CD8-positive, alpha-beta memory T cell (primary cell): ENCODE measurements around the gene MYO1D. TPM values are rescaled to one million over a fixed set of nuclear protein-coding genes. Genes with fewer than 3 reads are reported as not detected.

Source experiments
- CTCF ChIA-PET: fragments of 350-600 bp; sonication (Branson Sonifier 250); formaldehyde crosslinking; loops from one replicate; lab custom pipeline; 2021; ENCODE audit warnings: antibody characterized with exemption; lab: Charles Lee
- POLR2A ChIA-PET: fragments of 350-600 bp; sonication (Branson Sonifier 250); formaldehyde crosslinking; loops from one replicate; lab custom pipeline; 2021; ENCODE audit warnings: antibody characterized with exemption; lab: Charles Lee
- DNase-seq, 5 donors: peaks; one replicate each; pipeline versions ENCODE4 v3.0.0 to v3.0.0-alpha.2; 2020 to 2022; ENCODE audit warnings: mixed read lengths in 1 of 5
- H3K27ac ChIP-seq: one replicate; pipeline ENCODE4 v1.7.0; 2013; ENCODE audit warnings: low read depth, mild to moderate bottlenecking, low read length, moderate library complexity
- H3K27me3 ChIP-seq: 2 replicates; pipeline ENCODE4 v1.7.0; 2013; ENCODE audit warnings: low read length, mild to moderate bottlenecking; ENCODE audit not compliant: insufficient read depth, poor library complexity, severe bottlenecking
- H3K36me3 ChIP-seq: 2 replicates; pipeline ENCODE4 v1.7.0; 2013; ENCODE audit warnings: mild to moderate bottlenecking, low read length, moderate library complexity; ENCODE audit not compliant: insufficient read depth
- H3K4me1 ChIP-seq: 2 replicates; pipeline ENCODE4 v1.7.0; 2013; ENCODE audit warnings: mild to moderate bottlenecking, low read length, moderate library complexity; ENCODE audit not compliant: insufficient read depth
- H3K4me3 ChIP-seq: 2 replicates; pipeline ENCODE4 v1.7.0; 2013; ENCODE audit warnings: mild to moderate bottlenecking, low read length
- H3K9me3 ChIP-seq: 2 replicates; pipeline ENCODE4 v1.7.0; 2013; ENCODE audit warnings: mild to moderate bottlenecking, low read length
- H3K27ac Mint-ChIP-seq, 8 donors: one replicate each; pipeline ENCODE4 v1.8.0; 2020 to 2021; ENCODE audit warnings: mixed read lengths in 8 of 8, mild to moderate bottlenecking in 6 of 8, inconsistent platforms in 3 of 8, moderate library complexity in 3 of 8
- H3K27me3 Mint-ChIP-seq, 2 donors: one replicate each; pipeline ENCODE4 v1.8.0; 2020 to 2021; ENCODE audit warnings: mixed read lengths in 2 of 2, mild to moderate bottlenecking in 1 of 2, moderate library complexity in 1 of 2
- H3K36me3 Mint-ChIP-seq, 3 donors: one replicate each; pipeline ENCODE4 v1.8.0; 2020 to 2021; ENCODE audit warnings: mixed read lengths in 3 of 3, inconsistent platforms in 1 of 3, mild to moderate bottlenecking in 1 of 3
- H3K4me1 Mint-ChIP-seq, 3 donors: one replicate each; pipeline ENCODE4 v1.8.0; 2020 to 2021; ENCODE audit warnings: mixed read lengths in 3 of 3, inconsistent platforms in 1 of 3, mild to moderate bottlenecking in 1 of 3
- H3K4me3 Mint-ChIP-seq, 7 donors: one replicate each; pipeline ENCODE4 v1.8.0; 2020 to 2021; ENCODE audit warnings: mixed read lengths in 7 of 7, mild to moderate bottlenecking in 6 of 7, moderate library complexity in 4 of 7, inconsistent platforms in 2 of 7
- H3K9me3 Mint-ChIP-seq, 5 donors: one replicate each; pipeline ENCODE4 v1.8.0; 2020 to 2022; ENCODE audit warnings: mixed read lengths in 5 of 5, mild to moderate bottlenecking in 3 of 5, moderate library complexity in 2 of 5, inconsistent platforms in 1 of 5
- polyA plus RNA-seq: library from polyadenylated mRNA; unstranded; fragments of 300-500 nt; fragmentation: Illumina TruSeq; gene quantifications from one replicate; pipeline ENCODE4 v1.2.3, GENCODE V29; 2021
- total RNA-seq, 2 experiments: library from RNA; stranded (reverse); gene quantifications; one replicate each; pipeline ENCODE4 v1.2.3, GENCODE V29; 2021

Gene MYO1D
- total and polyA plus RNA-seq, 3 experiments from 2014 or later = 9.0 to 15.8 (median 11.5) TPM

DNA sequence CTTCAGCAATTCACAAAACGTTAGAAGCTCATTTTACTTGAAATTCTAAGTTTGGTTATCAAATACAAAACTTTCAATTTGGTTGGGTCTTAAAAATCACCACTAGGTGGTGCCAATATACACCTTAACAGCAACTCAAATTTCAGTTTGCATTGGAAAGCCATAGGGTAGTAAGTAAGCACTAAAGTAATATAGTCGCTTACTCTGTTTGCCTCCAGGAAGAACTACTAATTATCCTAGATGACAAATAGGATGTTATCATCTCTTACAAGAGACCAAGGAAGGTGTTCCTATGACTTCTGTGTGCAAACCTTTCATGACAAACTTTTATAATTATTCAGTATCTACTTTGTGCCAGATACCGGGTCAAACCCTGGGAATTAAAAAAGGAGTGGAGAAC, 93.3 kb downstream of the MYO1D start:
- ChIA-PET POLR2A (no interaction called here), CTCF (interaction anchor here (0.5 to 7.7 kb wide), 12 partner anchors 8 to 300 kb away, joined by 3 to 74 read pairs (median 4); partner anchors contain the start of gene MYO1D)
- no peak overlapping the region for H3K27ac Mint-ChIP-seq
- H3K27me3 Mint-ChIP-seq = no peaks in the 10 kb centered on the region
- Histone ChIP-seq H3K4me1 (no peaks in the 10 kb centered on the region), H3K36me3 (no peaks in the 10 kb centered on the region), H3K27ac (no peak overlapping the region), H3K4me3 (no peak overlapping the region), H3K27me3 (no peaks in the 10 kb centered on the region), H3K9me3 (no peaks in the 10 kb centered on the region)
- H3K36me3 Mint-ChIP-seq = peaks cover 0 to 3% (median 0%) of the 10 kb centered on the region in 3 donors
- no peak overlapping the region for H3K4me3 Mint-ChIP-seq
- H3K9me3 Mint-ChIP-seq = no peaks in the 10 kb centered on the region
- DNase-seq = peak in 2 of 5 donors; percentile 40 to 45
- H3K4me1 Mint-ChIP-seq = no peaks in the 10 kb centered on the region

DNA sequence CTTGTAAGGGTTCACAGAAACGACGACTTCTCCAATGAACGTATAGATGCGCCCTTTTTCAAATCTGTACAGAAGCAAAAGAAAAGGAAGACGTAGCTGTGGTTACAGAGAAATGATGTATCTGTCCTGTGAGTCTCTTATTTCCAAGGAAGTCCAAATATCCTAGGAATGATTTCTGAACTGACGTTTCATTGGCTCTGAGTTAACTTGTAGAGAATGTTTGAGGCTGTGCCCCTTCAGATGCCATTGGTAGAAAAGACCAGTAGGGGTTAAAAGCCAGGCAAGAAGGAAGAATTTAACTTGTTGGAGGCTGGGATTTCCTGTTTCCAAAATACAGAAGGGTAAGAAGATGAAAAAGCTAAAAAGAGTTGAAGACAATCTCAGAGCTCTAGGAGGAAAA, 96.2 kb downstream of the MYO1D start:
- Mint-ChIP-seq H3K27me3 (no peaks in the 10 kb centered on the region), H3K4me1 (no peaks in the 10 kb centered on the region), H3K4me3 (no peak overlapping the region), H3K27ac (no peak overlapping the region), H3K36me3 (peaks cover 0 to 10% (median 2%) of the 10 kb centered on the region in 3 donors), H3K9me3 (no peaks in the 10 kb centered on the region)
- H3K9me3 ChIP-seq = no peaks in the 10 kb centered on the region
- ChIA-PET POLR2A (no interaction called here), CTCF (interaction anchor here (5.1 to 7.7 kb wide), 2 partner anchors 96 to 156 kb away, joined by 56 to 74 read pairs; partner anchors contain the start of gene MYO1D)
- H3K36me3 ChIP-seq = no peaks in the 10 kb centered on the region
- H3K4me3 ChIP-seq = no peak overlapping the region
- no peak for DNase-seq
- no peak overlapping the region for H3K27ac ChIP-seq
- no peaks in the 10 kb centered on the region for H3K27me3 ChIP-seq
- H3K4me1 ChIP-seq = no peaks in the 10 kb centered on the region

DNA sequence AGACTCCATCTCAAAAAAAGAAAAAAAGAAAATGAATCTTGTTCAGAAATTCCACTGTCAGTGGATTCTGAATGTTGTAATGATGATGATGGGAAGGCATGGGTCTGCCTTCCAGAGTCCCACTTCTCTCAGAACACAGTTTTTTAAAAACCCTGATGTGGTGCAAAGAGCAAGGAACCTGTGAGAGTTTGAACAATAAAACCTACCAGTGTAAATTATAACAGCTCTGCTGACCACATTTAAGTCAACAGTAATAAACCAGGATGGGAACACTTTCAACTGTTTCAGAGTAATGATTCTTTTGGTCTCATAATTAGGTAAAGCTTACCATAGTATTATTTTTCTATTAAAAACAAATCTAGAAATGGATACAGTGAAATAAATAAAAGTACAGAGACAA, 99.0 kb downstream of the MYO1D start:
- no peak overlapping the region for H3K4me3 ChIP-seq
- Mint-ChIP-seq H3K4me1 (no peaks in the 10 kb centered on the region), H3K9me3 (no peaks in the 10 kb centered on the region), H3K36me3 (peaks cover 0 to 10% (median 2%) of the 10 kb centered on the region in 3 donors), H3K4me3 (no peak overlapping the region), H3K27me3 (no peaks in the 10 kb centered on the region), H3K27ac (no peak overlapping the region)
- ChIA-PET CTCF (interaction anchor here (2.4 to 7.7 kb wide), 2 partner anchors 99 to 158 kb away, joined by 11 to 74 read pairs; partner anchors contain the start of gene MYO1D), POLR2A (no interaction called here)
- H3K27ac ChIP-seq = no peak overlapping the region
- no peak for DNase-seq
- no peaks in the 10 kb centered on the region for H3K4me1 ChIP-seq
- H3K36me3 ChIP-seq = no peaks in the 10 kb centered on the region
- H3K27me3 ChIP-seq = no peaks in the 10 kb centered on the region
- no peaks in the 10 kb centered on the region for H3K9me3 ChIP-seq

DNA sequence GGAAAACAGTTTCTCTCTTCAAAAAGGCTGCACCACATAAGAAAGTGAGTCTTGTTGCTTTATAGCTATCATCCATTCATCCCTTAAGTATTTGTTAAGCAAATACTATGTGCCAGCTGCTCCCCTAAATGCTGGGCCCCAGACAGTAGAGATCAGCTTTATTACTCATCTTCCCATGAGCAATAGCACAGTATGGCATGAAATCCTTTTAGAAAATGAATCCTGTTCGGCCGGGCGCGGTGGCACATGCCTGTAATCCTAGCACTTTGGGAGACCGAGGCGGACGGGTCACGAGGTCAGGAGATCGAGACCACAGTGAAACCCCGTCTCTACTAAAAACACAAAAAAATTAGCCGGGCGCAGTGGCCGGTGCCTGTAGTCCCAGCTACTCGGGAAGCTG, 99.5 kb downstream of the MYO1D start:
- no peaks in the 10 kb centered on the region for H3K27me3 ChIP-seq
- H3K27me3 Mint-ChIP-seq = no peaks in the 10 kb centered on the region
- H3K36me3 ChIP-seq = no peaks in the 10 kb centered on the region
- peaks cover 0 to 10% (median 2%) of the 10 kb centered on the region in 3 donors for H3K36me3 Mint-ChIP-seq
- no peak for DNase-seq
- ChIA-PET CTCF (interaction anchor here (2.4 to 7.7 kb wide), 2 partner anchors 100 to 159 kb away, joined by 11 to 74 read pairs; partner anchors contain the start of gene MYO1D), POLR2A (no interaction called here)
- no peaks in the 10 kb centered on the region for H3K4me1 ChIP-seq
- H3K4me1 Mint-ChIP-seq = no peaks in the 10 kb centered on the region
- no peak overlapping the region for H3K4me3 ChIP-seq
- no peaks in the 10 kb centered on the region for H3K9me3 ChIP-seq
- H3K27ac ChIP-seq = no peak overlapping the region
- no peak overlapping the region for H3K4me3 Mint-ChIP-seq
- no peaks in the 10 kb centered on the region for H3K9me3 Mint-ChIP-seq
- no peak overlapping the region for H3K27ac Mint-ChIP-seq

DNA sequence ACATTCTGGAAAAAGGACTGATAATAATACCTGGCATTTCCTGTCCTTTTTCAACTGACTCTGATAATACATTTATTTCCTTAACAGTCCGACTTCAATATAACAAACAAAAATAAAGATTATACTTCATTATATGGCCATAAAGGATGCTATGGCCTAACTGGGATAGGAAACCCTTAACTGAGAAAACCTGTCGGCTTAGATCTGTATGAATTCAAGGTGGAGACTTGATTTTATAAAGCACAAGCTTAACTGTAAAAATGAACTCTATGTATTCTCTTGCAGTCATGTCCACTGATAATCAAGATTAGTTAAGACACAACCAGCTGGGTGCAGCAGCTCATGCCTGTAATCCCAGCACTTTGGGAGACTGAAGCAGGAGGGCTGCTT, 102.2 kb downstream of the MYO1D start:
- Histone ChIP-seq H3K27me3 (no peaks in the 10 kb centered on the region), H3K36me3 (no peaks in the 10 kb centered on the region), H3K4me1 (no peaks in the 10 kb centered on the region), H3K4me3 (no peak overlapping the region), H3K27ac (no peak overlapping the region), H3K9me3 (no peaks in the 10 kb centered on the region)
- CTCF ChIA-PET = interaction anchor here (1.4 to 1.6 kb wide), 2 partner anchors 9 to 162 kb away, joined by 3 to 4 read pairs; no protein-coding TSS in a partner anchor
- no peaks in the 10 kb centered on the region for H3K4me1 Mint-ChIP-seq
- no peak for DNase-seq
- POLR2A ChIA-PET = no interaction called here
- no peak overlapping the region for H3K4me3 Mint-ChIP-seq
- no peak overlapping the region for H3K27ac Mint-ChIP-seq
- H3K27me3 Mint-ChIP-seq = no peaks in the 10 kb centered on the region
- H3K9me3 Mint-ChIP-seq = no peaks in the 10 kb centered on the region
- peaks cover 5 to 12% (median 6%) of the 10 kb centered on the region in 3 donors for H3K36me3 Mint-ChIP-seq

DNA sequence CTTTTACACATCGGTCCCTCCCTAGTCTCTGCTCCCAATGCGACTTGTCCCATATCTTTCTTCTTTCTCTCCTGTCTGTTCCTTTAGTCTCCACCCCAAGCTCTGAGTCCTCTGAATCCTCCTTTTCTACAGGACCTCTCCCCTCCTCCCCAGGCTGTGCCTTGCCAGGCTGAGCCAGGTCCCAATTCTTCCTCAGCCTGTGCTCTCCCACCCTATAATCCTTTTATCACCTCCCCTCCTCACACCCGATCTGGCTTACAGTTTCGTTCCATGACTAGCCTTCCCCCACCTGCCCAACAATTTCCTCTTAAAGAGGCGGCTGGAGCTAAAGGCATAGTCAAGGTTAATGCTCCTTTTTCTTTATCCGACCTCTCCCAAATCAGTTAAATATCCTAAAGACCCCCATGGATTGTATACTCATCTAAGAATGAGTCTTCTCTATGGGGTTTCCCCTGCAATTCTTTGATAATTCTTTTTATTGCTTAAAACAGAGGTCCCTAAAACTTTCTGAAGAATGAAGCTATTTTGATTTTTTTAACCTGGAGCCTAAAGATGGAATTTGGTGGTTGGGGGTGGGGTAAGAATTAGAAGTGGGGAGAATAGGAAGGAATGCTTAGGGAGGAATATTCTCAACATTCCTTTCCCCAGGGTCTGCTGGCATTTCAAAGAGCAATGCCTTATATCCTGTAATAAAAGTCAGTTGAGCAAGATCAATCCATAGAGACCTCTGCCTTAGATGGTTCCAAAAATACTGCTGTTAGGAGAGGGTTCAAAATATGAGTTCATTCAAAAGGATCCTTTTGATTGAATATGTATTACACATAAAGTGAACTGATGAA, 102.8 kb downstream of the MYO1D start:
- Mint-ChIP-seq H3K9me3 (no peaks in the 10 kb centered on the region), H3K4me1 (no peaks in the 10 kb centered on the region), H3K27me3 (no peaks in the 10 kb centered on the region), H3K4me3 (no peak overlapping the region), H3K36me3 (peaks cover 5 to 12% (median 6%) of the 10 kb centered on the region in 3 donors), H3K27ac (no peak overlapping the region)
- Histone ChIP-seq H3K27ac (no peak overlapping the region), H3K4me1 (no peaks in the 10 kb centered on the region), H3K27me3 (no peaks in the 10 kb centered on the region), H3K9me3 (no peaks in the 10 kb centered on the region), H3K36me3 (no peaks in the 10 kb centered on the region), H3K4me3 (no peak overlapping the region)
- ChIA-PET POLR2A (no interaction called here), CTCF (interaction anchor here (1.4 to 1.6 kb wide), 2 partner anchors 9 to 163 kb away, joined by 3 to 4 read pairs; no protein-coding TSS in a partner anchor)
- DNase-seq = no peak

DNA sequence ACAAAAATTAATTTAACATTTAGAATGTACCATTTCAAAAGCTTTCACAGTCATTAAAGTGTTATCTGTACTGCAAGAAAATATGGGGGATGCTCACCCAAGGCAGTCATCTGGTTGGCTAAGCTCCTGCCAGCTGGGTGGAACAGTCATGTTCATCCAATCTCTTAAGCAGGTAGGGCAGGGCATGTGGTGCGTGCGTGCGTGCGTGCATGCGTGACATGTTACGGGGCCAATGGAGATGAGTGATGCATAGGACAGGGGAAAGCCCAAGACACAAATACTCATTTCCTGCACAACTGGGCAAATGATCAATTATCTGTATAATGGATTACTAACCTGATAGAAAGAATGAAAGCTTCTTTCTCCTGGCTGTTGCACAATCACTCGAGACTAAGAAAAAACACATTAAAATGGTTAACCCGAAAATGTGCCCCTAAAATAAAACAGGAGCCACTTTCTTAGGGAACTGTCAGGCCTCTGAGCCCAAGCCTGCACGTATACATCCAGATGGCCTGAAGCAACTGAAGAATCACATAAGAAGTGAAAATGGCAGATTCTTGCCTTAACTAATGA, 104.4 kb downstream of the MYO1D start:
- POLR2A ChIA-PET = no interaction called here
- CTCF ChIA-PET = no interaction called here
- no peaks in the 10 kb centered on the region for H3K9me3 Mint-ChIP-seq
- Histone ChIP-seq H3K27me3 (no peaks in the 10 kb centered on the region), H3K4me3 (no peak overlapping the region), H3K9me3 (no peaks in the 10 kb centered on the region), H3K4me1 (no peaks in the 10 kb centered on the region), H3K27ac (no peak overlapping the region), H3K36me3 (no peaks in the 10 kb centered on the region)
- H3K27ac Mint-ChIP-seq = no peak overlapping the region
- H3K4me3 Mint-ChIP-seq = no peak overlapping the region
- no peaks in the 10 kb centered on the region for H3K4me1 Mint-ChIP-seq
- DNase-seq = no peak
- H3K27me3 Mint-ChIP-seq = no peaks in the 10 kb centered on the region
- peaks cover 5 to 14% (median 7%) of the 10 kb centered on the region in 3 donors for H3K36me3 Mint-ChIP-seq

DNA sequence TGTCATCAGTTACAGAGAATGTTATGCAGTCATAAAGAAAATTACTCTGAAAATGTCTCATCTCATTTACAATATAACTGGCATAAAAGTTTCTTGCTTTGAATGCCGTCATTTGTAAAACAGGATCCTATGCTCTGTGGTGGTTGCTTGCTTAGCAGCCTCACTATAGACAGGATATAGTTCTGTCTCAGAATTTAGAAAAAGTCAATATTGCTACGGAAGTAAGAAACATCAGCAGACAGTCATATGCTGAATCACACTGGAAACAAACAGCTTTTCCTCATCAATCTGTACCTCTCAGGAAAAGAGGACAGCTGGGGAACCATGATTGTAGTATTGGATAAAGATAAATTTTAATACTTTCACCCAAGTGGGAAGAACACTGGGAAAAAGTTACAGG, 105.5 kb downstream of the MYO1D start:
- Histone ChIP-seq H3K36me3 (no peaks in the 10 kb centered on the region), H3K4me3 (no peak overlapping the region), H3K9me3 (no peaks in the 10 kb centered on the region), H3K4me1 (no peaks in the 10 kb centered on the region), H3K27me3 (no peaks in the 10 kb centered on the region), H3K27ac (no peak overlapping the region)
- POLR2A ChIA-PET = no interaction called here
- Mint-ChIP-seq H3K27ac (peak overlapping the region in 1 of 8 donors; percentile 6), H3K4me3 (no peak overlapping the region), H3K9me3 (no peaks in the 10 kb centered on the region), H3K27me3 (no peaks in the 10 kb centered on the region), H3K36me3 (peaks cover 5 to 12% (median 8%) of the 10 kb centered on the region in 3 donors), H3K4me1 (no peaks in the 10 kb centered on the region)
- DNase-seq = no peak
- CTCF ChIA-PET = no interaction called here
